ENCODE results near the gene SLC9B2. TPM values are rescaled to one million over a fixed set of nuclear protein-coding genes. Genes with fewer than 3 reads are reported as not detected.

Gene SLC9B2
- total RNA-seq, 1 experiment from 2014 or later = 7.3 TPM

GRCh38 chr4:103002551-103002950, 74.0 kb downstream of the SLC9B2 start:
- H3K4me3 Mint-ChIP-seq = no peak overlapping the region
- Histone ChIP-seq H2AK5ac (ENCODE audit: insufficient read length, low read length) (no peak overlapping the region), H3K4me2 (ENCODE audit: insufficient read depth, insufficient read length, low read length) (no peak overlapping the region), H3K23ac (ENCODE audit: insufficient read length, low read depth, low read length) (no peak overlapping the region), H3K56ac (ENCODE audit: insufficient read length, low read depth, low read length) (no peak overlapping the region), H3K27me3 (ENCODE audit: insufficient read depth, low read length) (no peaks in the 10 kb centered on the region), H2BK15ac (ENCODE audit: low read depth, low read length) (no peak overlapping the region), H3K9me3 (ENCODE audit: control insufficient read depth, low read depth, low read length) (no peaks in the 10 kb centered on the region), H4K5ac (ENCODE audit: insufficient read length, low read depth, low read length) (no peak overlapping the region), H4K91ac (ENCODE audit: insufficient read length, low read depth, low read length) (no peak overlapping the region), H3K23me2 (ENCODE audit: insufficient read length, low read depth, low read length, poor library complexity, severe bottlenecking) (no peaks in the 10 kb centered on the region), H3K14ac (ENCODE audit: insufficient read depth, low read length) (no peak overlapping the region), H3T11ph (ENCODE audit: low read length) (no peak overlapping the region), H4K20me1 (ENCODE audit: control insufficient read depth, insufficient read depth, insufficient read length) (no peaks in the 10 kb centered on the region), H2BK5ac (ENCODE audit: insufficient read length, low read length) (no peak overlapping the region), H3K79me2 (ENCODE audit: insufficient read depth, low read length) (no peaks in the 10 kb centered on the region), H3K18ac (ENCODE audit: insufficient read length, low read depth, low read length) (no peak overlapping the region), H2BK20ac (ENCODE audit: low read depth, low read length, poor library complexity, severe bottlenecking) (no peak overlapping the region), H3K9ac (ENCODE audit: extremely low read depth, insufficient read length, low read length) (no peak overlapping the region), H2BK120ac (ENCODE audit: low read depth, low read length, poor library complexity, severe bottlenecking) (no peak overlapping the region), H4K8ac (replicated peaks; ENCODE audit: insufficient read length, low read depth, low read length) (no peak overlapping the region), H2BK12ac (ENCODE audit: insufficient read length, low read depth, low read length) (no peak overlapping the region), H3K27ac (ENCODE audit: insufficient read length, low read depth, low read length) (no peak overlapping the region), H3K4me1 (ENCODE audit: insufficient read depth, low read length) (no peaks in the 10 kb centered on the region), H3K79me1 (ENCODE audit: insufficient read depth, low read depth, low read length, poor library complexity, severe bottlenecking) (no peaks in the 10 kb centered on the region), H3K4ac (ENCODE audit: low read depth, low read length) (no peak overlapping the region), H2AFZ (ENCODE audit: low read length) (no peak overlapping the region)
- no CpG with 5 or more reads among the region's 2 CpGs for WGBS (ENCODE audit: extremely low coverage, insufficient read length, low lambda C conversion rate)
- no peak overlapping the region for H3K27ac Mint-ChIP-seq
- no peak for TF ChIP-seq CTCF (conservative IDR thresholded peaks at IDR 0.05)
- H3K27me3 Mint-ChIP-seq (ENCODE audit: low read depth) = peaks cover 1% of the 10 kb centered on the region; the same call in 1 of the 2 replicates
- H3K9me3 Mint-ChIP-seq = peaks cover 6 to 11% of the 10 kb centered on the region in 2 experiments; a peak in 3 of 5 replicates
- no peak for DNase-seq
- H3K4me1 Mint-ChIP-seq = no peaks in the 10 kb centered on the region
- H3K36me3 Mint-ChIP-seq (ENCODE audit: insufficient read depth in 1 of 3, low read depth in 3 of 3) = peaks cover 0 to 6% (median 6%) of the 10 kb centered on the region in 3 experiments; a peak in 2 of 7 replicates
